WTC11 (cell line): ENCODE measurements around the gene C11orf52.

Experiments
- ATF6 ChIP-seq: sonication (generic); formaldehyde crosslinking; IDR thresholded peaks from 2 replicates; pipeline ENCODE4 v1.8.1; 2023; ENCODE audit warnings: mild to moderate bottlenecking, missing genetic modification reagents
- CTCF ChIP-seq: fragments of 200-600 bp; IDR thresholded peaks from 2 replicates; pipeline ENCODE4 v1.8.0; 2022; ENCODE audit warnings: antibody characterized with exemption
- IRF1 ChIP-seq: sonication (generic); formaldehyde crosslinking; IDR thresholded peaks from 2 replicates; pipeline ENCODE4 v1.8.0; 2023; ENCODE audit warnings: missing genetic modification reagents
- MAX ChIP-seq: sonication (generic); formaldehyde crosslinking; IDR thresholded peaks from 2 replicates; pipeline ENCODE4 v1.8.0; 2022; ENCODE audit warnings: mild to moderate bottlenecking, missing genetic modification reagents
- NR1H2 ChIP-seq: sonication (generic); formaldehyde crosslinking; IDR thresholded peaks from 2 replicates; pipeline ENCODE4 v1.9.0; 2021; ENCODE audit warnings: mild to moderate bottlenecking, moderate library complexity, missing genetic modification reagents

- no peak for TF ChIP-seq CTCF
- TF ChIP-seq MAX = no peak
- TF ChIP-seq ATF6 = no peak
- no peak for TF ChIP-seq NR1H2 (CRISPR knock-in tag)
- TF ChIP-seq IRF1 (CRISPR knock-in tag) = no peak
Measured at GRCh38 chr11:111925953-111926352, 7.2 kb downstream of the C11orf52 start.
